HG03520 (cell line): ENCODE measurements around the gene MFSD2B.

ENCODE experiments used
- ATAC-seq: cut with Tn5 transposase; IDR thresholded peaks from one replicate; pipeline ENCODE4 v1.9.1; 2021; ENCODE audit warnings: mild to moderate bottlenecking, moderate library complexity; ENCODE audit not compliant: unreplicated experiment

Gene MFSD2B

GRCh38 chr2:24050041-24050979 is 40.4 kb downstream of the MFSD2B start:
- ATAC-seq: no peak

- ATAC-seq: no peak
Observed at GRCh38 chr2:24051833-24052232, 41.9 kb downstream of the MFSD2B start.

GRCh38 chr2:24052951-24053350 is 43.1 kb downstream of the MFSD2B start:
- no peak for ATAC-seq

GRCh38 chr2:24054366-24055010 is 44.6 kb downstream of the MFSD2B start:
- no peak for ATAC-seq

GRCh38 chr2:24055750-24056149 is 45.9 kb downstream of the MFSD2B start:
- no peak for ATAC-seq

- ATAC-seq: no peak
Observed at GRCh38 chr2:24058564-24059271, 48.8 kb downstream of the MFSD2B start.

- ATAC-seq: no peak
Observed at GRCh38 chr2:24065341-24065740, 55.5 kb downstream of the MFSD2B start.

GRCh38 chr2:24072259-24072658 is 62.4 kb downstream of the MFSD2B start:
- ATAC-seq: no peak

GRCh38 chr2:24073816-24074215 is 63.9 kb downstream of the MFSD2B start:
- ATAC-seq: no peak

- no peak for ATAC-seq
Observed at GRCh38 chr2:24075259-24075658, 65.4 kb downstream of the MFSD2B start.
